Measurements from ENCODE around the gene RHOD.

Gene RHOD, protein sequence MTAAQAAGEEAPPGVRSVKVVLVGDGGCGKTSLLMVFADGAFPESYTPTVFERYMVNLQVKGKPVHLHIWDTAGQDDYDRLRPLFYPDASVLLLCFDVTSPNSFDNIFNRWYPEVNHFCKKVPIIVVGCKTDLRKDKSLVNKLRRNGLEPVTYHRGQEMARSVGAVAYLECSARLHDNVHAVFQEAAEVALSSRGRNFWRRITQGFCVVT

DNA sequence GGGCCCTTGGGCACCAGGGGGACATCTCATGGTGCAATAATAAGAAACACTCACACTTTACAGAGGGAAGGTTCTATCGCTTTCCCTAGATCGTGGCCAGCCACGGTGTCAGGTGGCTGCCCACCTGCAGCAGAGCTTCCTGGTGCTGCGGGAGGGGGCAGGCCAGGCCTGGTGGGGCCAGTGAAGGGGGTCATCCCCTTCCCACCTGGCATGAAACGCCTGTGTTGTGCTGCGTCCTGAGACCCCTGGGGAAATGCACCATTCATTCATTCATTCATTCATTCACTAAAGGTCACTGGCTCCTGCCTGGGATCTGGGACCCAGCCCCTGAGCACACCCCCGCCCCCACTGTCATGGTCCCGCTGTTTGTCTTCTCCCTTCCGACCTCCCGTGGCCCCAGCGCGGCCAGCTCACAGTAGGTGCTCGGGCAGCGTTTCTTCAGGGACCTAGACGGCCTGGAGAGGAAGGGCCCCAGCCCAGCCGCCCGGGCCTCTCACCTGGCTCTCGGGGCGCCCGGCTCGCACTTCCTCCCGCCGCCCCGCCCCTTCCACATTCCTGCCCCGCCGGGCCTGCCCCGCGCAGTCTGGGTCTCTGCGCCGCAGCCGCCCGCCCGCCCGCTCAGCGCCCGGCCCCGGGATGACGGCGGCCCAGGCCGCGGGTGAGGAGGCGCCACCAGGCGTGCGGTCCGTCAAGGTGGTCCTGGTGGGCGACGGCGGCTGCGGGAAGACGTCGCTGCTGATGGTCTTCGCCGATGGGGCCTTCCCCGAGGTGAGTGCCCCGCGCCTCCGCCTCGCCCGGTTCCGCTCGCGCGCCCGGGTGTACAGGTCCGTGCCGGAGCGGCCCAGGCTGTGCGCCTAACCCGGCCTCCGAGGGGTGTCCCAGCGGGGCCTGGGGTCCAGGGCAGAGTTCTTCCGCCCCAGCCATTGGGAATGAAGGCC is at the start of gene RHOD:
Gene RHOD (plus strand): TSS at position 581 of the 938 bp plus-strand sequence. CDS start 56 bp downstream, at position 637.
- Mint-ChIP-seq H3K36me3 (no peaks in the 10 kb centered on the region), H3K4me3 (peak within 1 kb of the TSS; percentile 64), H3K27ac (no peak within 1 kb of the TSS), H3K9me3 (no peaks in the 10 kb centered on the region), H3K4me1 (peaks cover 8% of the 10 kb centered on the region)
- DNase-seq (ENCODE audit: low spot score in 2 of 2): no peak
- peak; percentile 66 for ATAC-seq

DNA sequence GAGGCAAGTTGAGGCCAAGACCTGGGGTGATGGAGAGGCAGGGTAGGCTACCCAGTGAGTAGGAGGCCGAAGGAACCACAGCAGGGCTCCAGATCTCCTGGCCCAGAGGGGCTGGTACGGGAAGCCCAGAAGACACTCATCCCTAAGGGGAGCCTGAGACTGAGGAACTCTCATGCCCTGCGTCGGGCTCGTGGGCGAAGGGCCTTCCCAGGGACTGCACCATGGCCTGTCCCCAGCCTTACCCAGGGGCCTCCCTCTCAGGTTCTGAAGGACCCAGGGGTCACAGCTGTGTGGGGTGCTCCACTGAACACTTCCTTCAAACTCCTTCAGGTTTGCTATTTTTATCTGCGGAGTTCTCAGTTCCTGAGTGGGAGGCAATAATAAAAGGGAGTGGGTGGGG is 49.5 kb upstream of the RHOD start:
- Mint-ChIP-seq H3K9me3 (no peaks in the 10 kb centered on the region), H3K4me3 (no peak overlapping the region), H3K36me3 (peaks cover 9% of the 10 kb centered on the region), H3K4me1 (peaks cover 16% of the 10 kb centered on the region), H3K27ac (peak overlapping the region; percentile 58)
- no peak for DNase-seq (ENCODE audit: low spot score in 2 of 2)
- ATAC-seq: no peak

DNA sequence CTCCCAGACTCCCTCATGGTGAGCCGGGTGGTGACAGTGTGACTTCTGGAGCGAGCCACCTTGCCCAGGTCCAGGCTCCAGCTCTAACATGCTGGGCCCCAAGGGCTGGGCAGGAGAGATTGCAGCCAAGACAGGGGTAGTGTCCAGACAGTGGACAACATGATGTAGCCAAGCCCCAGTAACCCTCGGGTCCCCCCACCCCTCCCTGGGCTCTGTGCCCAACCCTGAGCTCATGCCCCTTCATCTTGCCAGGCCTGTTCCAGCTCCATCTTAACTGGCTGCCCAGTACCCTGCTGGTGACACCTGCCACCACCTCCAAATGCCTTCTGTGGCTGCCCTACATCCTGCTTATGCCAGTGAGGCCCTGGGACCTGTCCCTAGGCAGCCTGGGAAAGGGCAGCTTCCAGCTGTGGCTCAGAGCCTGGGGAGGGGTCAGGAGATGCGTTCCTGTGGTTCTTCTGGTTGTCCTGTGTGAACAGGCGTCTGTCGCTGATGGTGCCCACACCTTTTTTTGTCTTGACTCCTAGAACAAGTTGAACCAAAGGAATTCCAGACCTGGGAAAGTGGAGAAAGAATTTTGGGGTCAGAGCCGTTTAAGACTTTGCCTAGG is 46.2 kb upstream of the RHOD start:
- Mint-ChIP-seq H3K36me3 (peaks cover 5% of the 10 kb centered on the region), H3K4me1 (peaks cover 12% of the 10 kb centered on the region), H3K9me3 (no peaks in the 10 kb centered on the region), H3K27ac (no peak overlapping the region), H3K4me3 (no peak overlapping the region)
- DNase-seq (ENCODE audit: low spot score in 2 of 2) (no peak), ATAC-seq (peak; percentile 16)

DNA sequence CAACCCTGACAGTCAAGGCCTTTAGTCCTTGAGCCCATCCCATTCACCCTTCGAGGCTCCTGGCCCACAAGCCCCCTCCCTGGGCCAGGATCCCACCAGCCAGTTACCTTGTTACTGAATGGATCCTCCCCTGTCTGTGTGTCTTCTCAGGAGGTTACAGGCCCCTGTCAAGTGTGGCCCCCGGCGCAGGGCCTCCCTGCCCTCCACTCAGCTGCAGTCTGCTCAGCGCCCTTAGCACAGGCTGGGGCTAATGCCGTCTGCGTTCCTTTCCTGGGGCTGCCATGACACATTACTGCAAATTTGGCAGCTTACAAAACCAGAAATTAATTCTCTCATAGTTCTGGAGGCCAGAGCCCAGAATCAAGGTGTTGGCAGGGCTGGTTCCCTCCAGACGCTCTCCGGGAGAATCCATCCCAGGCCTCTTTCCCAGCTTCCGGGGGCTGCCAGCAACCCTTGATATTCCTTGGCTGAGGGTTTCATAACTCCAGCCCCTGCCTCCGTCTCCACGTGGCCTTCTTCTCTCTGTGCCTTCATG is 43.1 kb upstream of the RHOD start:
- H3K27ac Mint-ChIP-seq: no peak overlapping the region
- H3K4me3 Mint-ChIP-seq: no peak overlapping the region
- no peaks in the 10 kb centered on the region for H3K9me3 Mint-ChIP-seq
- ATAC-seq (no peak), DNase-seq (ENCODE audit: low spot score in 2 of 2) (no peak)
- no peaks in the 10 kb centered on the region for H3K36me3 Mint-ChIP-seq
- no peaks in the 10 kb centered on the region for H3K4me1 Mint-ChIP-seq

DNA sequence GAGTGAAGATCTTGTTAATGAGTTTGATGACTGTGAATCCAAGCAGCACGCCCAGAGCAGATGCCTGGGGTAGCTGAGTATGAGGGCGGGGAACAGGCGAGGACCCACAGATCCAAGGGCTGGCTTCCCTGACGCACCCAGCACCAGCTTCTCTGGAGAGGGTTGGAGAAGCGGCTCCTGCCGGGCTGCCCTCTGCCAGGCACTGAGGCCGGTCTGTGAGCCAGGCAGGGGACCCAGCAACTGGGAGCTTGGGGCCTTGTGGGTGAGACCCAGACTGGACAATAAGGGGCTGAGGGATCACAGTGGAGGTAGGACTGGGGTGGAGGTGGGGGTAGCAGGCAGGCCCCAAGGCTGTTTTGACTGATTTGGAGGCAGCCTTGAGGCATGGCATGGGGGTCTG is 42.3 kb upstream of the RHOD start:
- no peak overlapping the region for H3K27ac Mint-ChIP-seq
- H3K9me3 Mint-ChIP-seq: no peaks in the 10 kb centered on the region
- no peaks in the 10 kb centered on the region for H3K36me3 Mint-ChIP-seq
- H3K4me3 Mint-ChIP-seq: no peak overlapping the region
- no peak for ATAC-seq
- no peak for DNase-seq (ENCODE audit: low spot score in 2 of 2)
- no peaks in the 10 kb centered on the region for H3K4me1 Mint-ChIP-seq

DNA sequence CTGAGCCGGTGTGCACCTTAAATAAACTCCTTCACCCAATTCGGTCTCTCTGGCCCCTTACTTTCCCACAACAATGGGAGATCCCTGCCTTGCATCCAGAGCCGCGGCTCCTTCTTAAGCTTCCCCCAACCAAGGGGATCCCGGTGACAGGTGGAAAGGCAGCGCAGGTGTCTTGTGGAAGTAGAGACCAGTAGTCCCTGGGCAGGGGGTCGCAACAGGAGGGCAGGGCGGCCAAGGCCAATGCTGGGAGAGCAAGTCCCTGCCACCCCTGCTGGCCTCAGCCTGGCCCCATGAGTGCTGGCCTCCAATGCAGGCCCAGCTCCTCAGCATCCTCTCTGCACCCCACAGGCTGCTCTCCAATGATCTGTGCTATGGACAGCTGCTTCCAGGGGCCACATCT is 41.6 kb upstream of the RHOD start:
- no peaks in the 10 kb centered on the region for H3K36me3 Mint-ChIP-seq
- ATAC-seq: no peak
- no peaks in the 10 kb centered on the region for H3K4me1 Mint-ChIP-seq
- no peaks in the 10 kb centered on the region for H3K9me3 Mint-ChIP-seq
- H3K27ac Mint-ChIP-seq: no peak overlapping the region
- H3K4me3 Mint-ChIP-seq: no peak overlapping the region
- DNase-seq (ENCODE audit: low spot score in 2 of 2): no peak

DNA sequence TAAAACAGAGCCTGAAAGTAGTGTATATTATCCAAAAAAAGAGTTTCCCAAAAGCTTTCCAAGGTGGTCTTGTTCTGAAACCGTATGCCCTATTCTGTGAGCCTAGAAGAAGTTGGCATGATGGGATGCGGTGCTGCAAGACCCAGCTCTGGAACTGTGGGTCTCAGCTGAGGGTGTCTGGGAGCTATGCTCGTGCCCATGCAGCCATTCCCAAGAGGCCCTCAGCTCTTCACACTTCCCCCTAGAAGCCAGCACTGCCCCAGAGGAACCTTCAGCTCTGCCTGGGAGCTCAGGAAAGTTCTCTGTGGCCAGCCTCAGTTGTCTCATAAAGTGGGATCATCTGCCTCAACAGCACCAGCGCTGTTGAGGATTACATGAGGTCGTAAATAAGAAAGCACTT is 40.1 kb upstream of the RHOD start:
- no peak overlapping the region for H3K4me3 Mint-ChIP-seq
- H3K27ac Mint-ChIP-seq: no peak overlapping the region
- no peaks in the 10 kb centered on the region for H3K36me3 Mint-ChIP-seq
- H3K9me3 Mint-ChIP-seq: no peaks in the 10 kb centered on the region
- ATAC-seq (no peak), DNase-seq (ENCODE audit: low spot score in 2 of 2) (no peak)
- H3K4me1 Mint-ChIP-seq: peaks cover 9% of the 10 kb centered on the region

DNA sequence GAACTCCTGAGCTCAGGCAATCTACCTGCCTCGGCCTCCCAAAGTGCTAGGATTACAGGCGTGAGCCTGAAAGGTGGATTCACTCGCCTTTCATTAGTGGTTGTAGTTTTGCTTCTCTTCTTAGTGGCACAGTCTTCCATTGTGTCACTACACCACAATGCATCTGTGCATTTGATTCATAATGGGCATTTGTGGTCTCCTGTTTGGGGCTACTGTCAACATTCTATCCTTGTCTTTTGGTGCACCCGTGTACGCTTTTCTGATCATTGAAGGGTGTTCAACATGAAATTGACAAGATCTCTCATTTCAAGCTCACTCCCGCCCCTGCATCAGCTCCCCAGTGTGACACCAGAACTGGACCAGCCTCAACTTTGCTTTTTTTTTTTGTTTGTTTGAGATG is 35.7 kb upstream of the RHOD start:
- no peak overlapping the region for H3K4me3 Mint-ChIP-seq
- H3K36me3 Mint-ChIP-seq: no peaks in the 10 kb centered on the region
- no peak overlapping the region for H3K27ac Mint-ChIP-seq
- no peaks in the 10 kb centered on the region for H3K9me3 Mint-ChIP-seq
- ATAC-seq (peak; percentile 82), DNase-seq (ENCODE audit: low spot score in 2 of 2) (no peak)
- peaks cover 43% of the 10 kb centered on the region for H3K4me1 Mint-ChIP-seq

DNA sequence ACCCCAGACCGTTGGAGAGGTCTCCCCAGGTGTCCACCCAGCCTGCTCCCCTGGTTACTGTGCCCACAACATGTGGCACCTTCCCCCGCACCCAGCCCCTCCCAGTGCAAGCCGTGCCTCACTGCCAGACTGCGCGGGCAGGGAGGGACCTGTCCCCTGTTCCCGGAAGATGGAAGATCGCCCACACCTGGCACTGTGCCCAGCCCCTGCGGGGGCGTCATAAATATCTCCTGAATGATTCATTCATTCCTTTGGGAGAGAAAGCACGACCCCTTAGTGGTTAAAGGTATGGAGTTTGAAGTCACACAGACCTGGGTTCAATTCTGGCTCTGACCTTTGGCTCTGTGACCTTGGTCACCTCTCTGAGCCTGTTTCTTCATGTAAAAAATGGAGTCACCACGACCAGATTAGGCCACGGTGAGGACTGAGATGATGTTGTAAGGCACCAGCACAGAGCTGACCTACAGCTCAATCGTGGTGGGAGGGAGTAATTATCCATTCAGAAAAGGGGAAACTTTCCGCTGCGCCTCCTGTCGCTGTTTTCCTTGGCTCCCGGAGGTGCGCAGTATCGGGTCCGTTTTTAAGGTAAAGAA is 34.2 kb upstream of the RHOD start:
- no peaks in the 10 kb centered on the region for H3K9me3 Mint-ChIP-seq
- no peaks in the 10 kb centered on the region for H3K36me3 Mint-ChIP-seq
- ATAC-seq (no peak), DNase-seq (ENCODE audit: low spot score in 2 of 2) (no peak)
- H3K4me3 Mint-ChIP-seq: peak overlapping the region; percentile 71
- peaks cover 43% of the 10 kb centered on the region for H3K4me1 Mint-ChIP-seq
- H3K27ac Mint-ChIP-seq: no peak overlapping the region

DNA sequence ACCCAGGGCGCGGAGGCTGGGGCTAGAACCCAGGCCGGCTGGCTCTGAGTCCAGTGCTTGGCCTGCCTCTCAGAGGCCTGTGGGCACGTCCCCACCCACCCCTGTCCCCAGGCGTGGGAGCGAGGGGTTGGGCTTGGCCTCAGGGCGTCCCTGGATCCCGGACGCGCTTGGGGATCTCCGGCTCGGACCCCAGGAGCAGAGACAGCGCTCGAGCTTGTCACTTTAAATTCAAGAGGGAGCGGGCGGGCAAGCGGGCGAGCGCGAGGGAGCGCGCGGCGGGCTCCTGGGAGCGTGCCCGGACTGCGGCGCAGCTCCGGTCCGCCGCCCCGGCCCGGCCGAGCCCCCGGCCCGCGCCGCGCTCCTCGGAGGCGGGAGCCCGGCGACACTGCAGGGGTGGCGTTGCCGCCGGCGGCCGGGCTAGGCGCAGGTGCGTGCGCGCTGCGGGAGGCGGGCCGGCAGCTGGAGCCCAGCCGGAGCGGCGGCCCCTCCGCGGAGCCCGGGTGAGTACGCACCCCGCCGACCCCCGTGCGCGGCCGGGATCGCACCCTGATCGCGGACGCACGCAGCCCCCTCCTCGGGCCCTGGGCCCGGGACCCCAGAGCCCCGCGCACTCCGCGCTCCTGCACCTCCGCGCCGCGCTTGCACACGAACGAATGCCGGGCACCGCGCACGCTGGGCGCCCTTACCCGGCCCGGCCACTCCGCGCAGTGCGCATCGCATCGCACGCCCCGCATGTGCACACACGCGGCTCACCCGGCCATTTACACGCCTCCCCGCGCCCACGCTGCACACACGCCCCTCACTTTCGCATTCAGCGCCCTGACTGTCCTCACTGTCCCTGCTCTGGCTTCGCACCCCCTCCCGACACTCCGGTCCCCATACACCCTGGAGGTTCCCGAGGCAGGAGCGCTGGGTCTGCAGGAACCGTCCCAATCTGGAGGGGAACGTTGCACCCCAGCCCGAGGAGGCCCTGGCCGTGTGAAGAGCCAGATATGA is 33.4 kb upstream of the RHOD start, which contains the start of gene SYT12:
Gene SYT12 (plus strand): TSS at position 174 of the 996 bp plus-strand sequence. CDS start 7,011 bp downstream, outside the sequence.
- DNase-seq (ENCODE audit: low spot score in 2 of 2): no peak
- H3K36me3 Mint-ChIP-seq: no peaks in the 10 kb centered on the region
- H3K27ac Mint-ChIP-seq: no peak within 1 kb of the TSS
- H3K4me3 Mint-ChIP-seq: peak within 1 kb of the TSS; percentile 71
- H3K4me1 Mint-ChIP-seq: peaks cover 43% of the 10 kb centered on the region
- H3K9me3 Mint-ChIP-seq: no peaks in the 10 kb centered on the region
- no peak for ATAC-seq

DNA sequence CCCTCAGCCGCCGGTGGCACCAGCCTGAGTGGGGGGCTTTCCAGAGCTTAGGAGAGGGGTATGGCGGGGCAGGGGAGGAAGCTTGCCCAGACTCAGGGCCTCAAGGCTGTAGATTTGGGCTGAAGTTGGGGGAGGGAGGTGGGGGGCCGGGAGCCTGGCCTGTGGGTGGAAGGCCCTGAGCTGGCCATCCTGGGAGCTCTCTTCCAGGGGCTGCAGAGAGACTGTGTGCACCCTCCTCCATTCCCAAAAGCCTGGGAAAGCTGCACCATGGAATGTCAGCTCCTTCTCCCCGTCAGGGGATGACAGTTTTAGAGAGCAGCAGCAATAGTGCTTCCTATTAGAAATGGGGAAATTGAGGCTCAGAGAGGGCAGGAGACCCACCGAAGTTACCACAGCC is 32.7 kb upstream of the RHOD start:
- no peak for DNase-seq (ENCODE audit: low spot score in 2 of 2)
- Mint-ChIP-seq H3K9me3 (no peaks in the 10 kb centered on the region), H3K36me3 (no peaks in the 10 kb centered on the region), H3K27ac (no peak overlapping the region), H3K4me1 (peaks cover 43% of the 10 kb centered on the region), H3K4me3 (peak overlapping the region; percentile 71)
- ATAC-seq: no peak

DNA sequence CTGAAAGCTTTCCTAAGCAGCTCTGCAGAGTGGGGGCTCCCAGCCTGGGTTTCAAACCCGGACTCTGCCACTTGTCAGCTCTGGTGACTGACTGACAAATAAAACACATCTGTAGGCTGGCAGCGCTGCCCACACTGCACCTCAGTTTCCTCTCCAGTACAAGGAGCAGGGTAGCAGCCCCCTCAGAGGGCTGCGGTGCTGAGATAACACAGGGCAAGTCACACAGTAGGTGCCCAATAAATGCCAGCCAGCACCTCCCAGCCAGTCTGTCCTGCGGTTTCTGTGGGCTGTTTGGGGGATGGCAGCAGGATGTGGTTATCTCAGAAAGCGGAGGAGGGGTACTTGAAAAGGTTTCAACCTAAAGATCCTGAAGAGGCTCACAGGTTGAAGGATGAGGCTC is 32.2 kb upstream of the RHOD start:
- Mint-ChIP-seq H3K27ac (peak overlapping the region; percentile 61), H3K4me1 (peaks cover 43% of the 10 kb centered on the region), H3K9me3 (no peaks in the 10 kb centered on the region), H3K36me3 (no peaks in the 10 kb centered on the region), H3K4me3 (peak overlapping the region; percentile 71)
- DNase-seq (ENCODE audit: low spot score in 2 of 2): peak; percentile 16 to 74
- ATAC-seq: peak; percentile 55

DNA sequence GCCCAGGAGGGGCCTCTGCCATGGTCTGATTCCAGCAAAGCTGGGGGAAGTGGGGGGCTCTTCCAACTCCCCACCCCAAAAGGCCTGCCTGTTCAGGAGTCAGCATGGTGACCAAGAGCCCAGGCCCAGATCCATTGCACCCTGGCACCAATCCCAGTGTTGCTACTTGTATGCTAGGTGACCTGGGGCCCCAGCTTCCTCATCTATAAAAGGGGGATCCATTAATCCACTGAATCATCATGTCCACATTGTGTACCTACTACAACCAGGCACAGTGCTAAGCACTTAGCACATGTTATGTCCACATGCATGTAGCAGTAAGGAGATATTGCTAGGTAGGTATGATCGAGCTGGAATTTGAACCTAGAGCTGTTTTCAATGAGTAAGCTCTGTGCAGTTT is 31.7 kb upstream of the RHOD start:
- Mint-ChIP-seq H3K36me3 (no peaks in the 10 kb centered on the region), H3K27ac (peak overlapping the region; percentile 61), H3K4me3 (peak overlapping the region; percentile 71), H3K9me3 (no peaks in the 10 kb centered on the region), H3K4me1 (peaks cover 43% of the 10 kb centered on the region)
- no peak for ATAC-seq
- DNase-seq (ENCODE audit: low spot score in 2 of 2): no peak

DNA sequence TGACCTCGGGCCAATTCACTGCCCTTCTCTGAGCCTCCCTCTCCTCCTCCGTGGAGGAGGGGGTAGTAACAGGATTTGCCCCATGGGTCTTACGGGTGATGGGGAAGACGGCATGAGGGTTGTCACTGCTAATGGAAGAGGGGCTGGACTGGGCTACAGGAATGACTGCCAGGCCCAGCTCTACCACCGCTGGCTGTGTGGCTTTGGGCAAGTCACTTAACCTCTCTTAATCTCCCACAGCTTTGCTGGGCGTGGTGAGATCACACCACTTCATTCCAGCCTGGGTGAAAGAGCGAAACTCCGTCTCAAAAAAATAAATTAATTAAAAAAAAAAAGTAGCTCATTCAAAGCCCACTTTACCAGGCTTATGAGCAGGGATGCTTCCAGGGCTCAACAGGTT is 30.9 kb upstream of the RHOD start:
- H3K36me3 Mint-ChIP-seq: no peaks in the 10 kb centered on the region
- DNase-seq (ENCODE audit: low spot score in 2 of 2) (no peak), ATAC-seq (no peak)
- no peaks in the 10 kb centered on the region for H3K9me3 Mint-ChIP-seq
- no peak overlapping the region for H3K27ac Mint-ChIP-seq
- H3K4me1 Mint-ChIP-seq: peaks cover 42% of the 10 kb centered on the region
- H3K4me3 Mint-ChIP-seq: no peak overlapping the region

Data from stimulated activated effector memory CD8-positive, alpha-beta T cell treated with anti-CD3 and anti-CD28 coated beads, Interleukin-12 subunit alpha, Interleukin-12 subunit beta, amount 100 ng/mL, for 72 hours (primary cell).